ENCODE data around the gene AGPAT3.

GRCh38 chr21:43911015-43911934 lies 46.3 kb downstream of the AGPAT3 start:
- TF ChIP-seq, protein P1, sequence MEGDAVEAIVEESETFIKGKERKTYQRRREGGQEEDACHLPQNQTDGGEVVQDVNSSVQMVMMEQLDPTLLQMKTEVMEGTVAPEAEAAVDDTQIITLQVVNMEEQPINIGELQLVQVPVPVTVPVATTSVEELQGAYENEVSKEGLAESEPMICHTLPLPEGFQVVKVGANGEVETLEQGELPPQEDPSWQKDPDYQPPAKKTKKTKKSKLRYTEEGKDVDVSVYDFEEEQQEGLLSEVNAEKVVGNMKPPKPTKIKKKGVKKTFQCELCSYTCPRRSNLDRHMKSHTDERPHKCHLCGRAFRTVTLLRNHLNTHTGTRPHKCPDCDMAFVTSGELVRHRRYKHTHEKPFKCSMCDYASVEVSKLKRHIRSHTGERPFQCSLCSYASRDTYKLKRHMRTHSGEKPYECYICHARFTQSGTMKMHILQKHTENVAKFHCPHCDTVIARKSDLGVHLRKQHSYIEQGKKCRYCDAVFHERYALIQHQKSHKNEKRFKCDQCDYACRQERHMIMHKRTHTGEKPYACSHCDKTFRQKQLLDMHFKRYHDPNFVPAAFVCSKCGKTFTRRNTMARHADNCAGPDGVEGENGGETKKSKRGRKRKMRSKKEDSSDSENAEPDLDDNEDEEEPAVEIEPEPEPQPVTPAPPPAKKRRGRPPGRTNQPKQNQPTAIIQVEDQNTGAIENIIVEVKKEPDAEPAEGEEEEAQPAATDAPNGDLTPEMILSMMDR (IDR thresholded peaks at IDR 0.05) = peak in 3 of 6 experiments; percentile 41 to 59 (median 45)
- no peak for TF ChIP-seq POLR2A (IDR thresholded peaks at IDR 0.05)
